Esophagus muscularis mucosa (tissue), 4 donors: Measurements from ENCODE around the gene YEATS2.
"Not testable (repeated sequence)": the region's sequence is repeated elsewhere in the genome, so short reads cannot be mapped to it uniquely, and the experiment has no call there.

Experiments used
- EP300 ChIP-seq: sonication (generic); formaldehyde crosslinking; IDR thresholded peaks from one replicate; pipeline ENCODE4 v1.6.1; 2017; ENCODE audit warnings: antibody characterized with exemption
- POLR2A ChIP-seq: fragments of 450-650 bp; IDR thresholded peaks from one replicate; pipeline ENCODE4 v1.6.1; 2017; ENCODE audit warnings: antibody characterized with exemption, moderate library complexity, mild to moderate bottlenecking, low read depth
- TF ChIP-seq, protein P1 (sequence below), 3 experiments: fragments of 200-600 bp in 2 of 3; fragments of 450-650 bp in 1 of 3; sonication (generic) in 2 of 3; IDR thresholded peaks; one replicate each; pipeline ENCODE4 v1.5.1; 2017 to 2019; ENCODE audit warnings: antibody characterized with exemption in 3 of 3, mild to moderate bottlenecking in 2 of 3, moderate library complexity in 1 of 3

GRCh38 chr3:183740154-183740553, 42.6 kb downstream of the YEATS2 start:
- TF ChIP-seq, protein P1, sequence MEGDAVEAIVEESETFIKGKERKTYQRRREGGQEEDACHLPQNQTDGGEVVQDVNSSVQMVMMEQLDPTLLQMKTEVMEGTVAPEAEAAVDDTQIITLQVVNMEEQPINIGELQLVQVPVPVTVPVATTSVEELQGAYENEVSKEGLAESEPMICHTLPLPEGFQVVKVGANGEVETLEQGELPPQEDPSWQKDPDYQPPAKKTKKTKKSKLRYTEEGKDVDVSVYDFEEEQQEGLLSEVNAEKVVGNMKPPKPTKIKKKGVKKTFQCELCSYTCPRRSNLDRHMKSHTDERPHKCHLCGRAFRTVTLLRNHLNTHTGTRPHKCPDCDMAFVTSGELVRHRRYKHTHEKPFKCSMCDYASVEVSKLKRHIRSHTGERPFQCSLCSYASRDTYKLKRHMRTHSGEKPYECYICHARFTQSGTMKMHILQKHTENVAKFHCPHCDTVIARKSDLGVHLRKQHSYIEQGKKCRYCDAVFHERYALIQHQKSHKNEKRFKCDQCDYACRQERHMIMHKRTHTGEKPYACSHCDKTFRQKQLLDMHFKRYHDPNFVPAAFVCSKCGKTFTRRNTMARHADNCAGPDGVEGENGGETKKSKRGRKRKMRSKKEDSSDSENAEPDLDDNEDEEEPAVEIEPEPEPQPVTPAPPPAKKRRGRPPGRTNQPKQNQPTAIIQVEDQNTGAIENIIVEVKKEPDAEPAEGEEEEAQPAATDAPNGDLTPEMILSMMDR (IDR thresholded peaks at IDR 0.05) = not testable (repeated sequence)
- not testable (repeated sequence) for TF ChIP-seq EP300, POLR2A
